Endothelial cell of umbilical vein (primary cell): ENCODE results near the gene NXPH4. TPM values are rescaled to one million over a fixed set of nuclear protein-coding genes. Genes with fewer than 3 reads are reported as not detected.
A peak's percentile ranks its signal among the peaks of the same experiment; 100 is the strongest.

Experiments
- BruUV-seq: library from RNA; stranded (reverse); fragments of 400-500 nt; replicated peaks from 2 replicates; lab custom pipeline; 2021; lab: Mats Ljungman, UMichigan
- CTCF ChIA-PET: fragments of 300-600, 350-600 bp; sonication (Branson Sonifier 250); formaldehyde crosslinking; loops from one replicate; lab custom pipeline; 2021; ENCODE audit warnings: antibody characterized with exemption, inconsistent platforms; lab: Charles Lee
- POLR2A ChIA-PET: fragments of 300-600, 350-600 bp; sonication (Branson Sonifier 250); formaldehyde crosslinking; loops from one replicate; lab custom pipeline; 2021; ENCODE audit warnings: antibody characterized with exemption, inconsistent platforms; lab: Charles Lee
- DNase-seq: peaks from one replicate; pipeline ENCODE4 v3.0.0-alpha.2; 2011; ENCODE audit warnings: low read depth, low spot score
- FAIRE-seq: peaks from 2 replicates; lab custom pipeline; 2011; peaks lifted over from hg19 to GRCh38; lab: Jason Lieb, UNC
- H2AFZ ChIP-seq: 2 replicates; pipeline ENCODE4 v1.6.0; 2012; ENCODE audit warnings: low read depth, low read length, control low read depth, inconsistent platforms
- H3K27ac ChIP-seq: 2 replicates; pipeline ENCODE4 v1.5.1; 2011; ENCODE audit warnings: low read depth, mild to moderate bottlenecking, control low read depth, low read length, moderate library complexity; ENCODE audit not compliant: insufficient read depth
- H3K27me3 ChIP-seq, 2 experiments: 2 replicates each; pipeline versions ENCODE4 v1.6.0 to v1.6.1; 2011; ENCODE audit warnings: low read length in 2 of 2, mixed read lengths in 1 of 2; ENCODE audit not compliant: control insufficient read depth in 2 of 2, insufficient read depth in 2 of 2
- H3K36me3 ChIP-seq, 2 experiments: 2 replicates in 1 of 2; 3 replicates in 1 of 2; pipeline ENCODE4 v1.5.1; 2011; ENCODE audit warnings: low read length in 2 of 2, mild to moderate bottlenecking in 1 of 2, moderate library complexity in 1 of 2; ENCODE audit not compliant: control insufficient read depth in 2 of 2, insufficient read depth in 2 of 2; ENCODE audit errors: extremely low read depth in 1 of 2
- H3K4me1 ChIP-seq: 3 replicates; pipeline ENCODE4 v1.5.1; 2011; ENCODE audit warnings: mild to moderate bottlenecking, low read length; ENCODE audit not compliant: control insufficient read depth, insufficient read depth; ENCODE audit errors: extremely low read depth
- H3K4me2 ChIP-seq: 2 replicates; pipeline ENCODE4 v1.6.1; 2011; ENCODE audit warnings: low read length, control low read depth, mixed read lengths; ENCODE audit not compliant: insufficient read depth
- H3K4me3 ChIP-seq, 3 experiments: fragments of 200-600 bp in 1 of 3; sonication (generic), shearing (Covaris generic) in 1 of 3; replicated peaks in 1 of 3; 2 replicates each; pipeline ENCODE4 v1.5.1; 2011 to 2016; ENCODE audit warnings: control low read depth in 3 of 3, low read length in 3 of 3, mild to moderate bottlenecking in 2 of 3, inconsistent platforms in 1 of 3, low read depth in 1 of 3, moderate library complexity in 1 of 3; ENCODE audit not compliant: insufficient read depth in 1 of 3
- H3K79me2 ChIP-seq: 2 replicates; pipeline ENCODE4 v1.6.0; 2012; ENCODE audit warnings: low read length, inconsistent platforms; ENCODE audit not compliant: control insufficient read depth, insufficient read depth
- H3K9ac ChIP-seq: replicated peaks from 2 replicates; pipeline ENCODE3; 2011; ENCODE audit warnings: low read length, control low read depth; ENCODE audit not compliant: insufficient read depth; ENCODE audit errors: extremely low read depth
- H3K9me1 ChIP-seq: replicated peaks from 3 replicates; pipeline ENCODE4 v1.6.0; 2011; ENCODE audit warnings: mild to moderate bottlenecking, low read length; ENCODE audit not compliant: control insufficient read depth, insufficient read depth; ENCODE audit errors: extremely low read depth
- H3K9me3 ChIP-seq: replicated peaks from 2 replicates; pipeline ENCODE4 v1.5.1; 2012; ENCODE audit warnings: low read length, inconsistent platforms; ENCODE audit not compliant: control insufficient read depth, insufficient read depth
- H4K20me1 ChIP-seq: replicated peaks from 2 replicates; pipeline ENCODE3; 2011; ENCODE audit warnings: mild to moderate bottlenecking, low read length; ENCODE audit not compliant: control insufficient read depth, insufficient read depth; ENCODE audit errors: extremely low read depth
- EZH2 ChIP-seq: IDR thresholded peaks from 2 replicates; pipeline ENCODE4 v1.6.1; 2012; ENCODE audit warnings: borderline replicate concordance, low read depth, mild to moderate bottlenecking, moderate library complexity, low read length, inconsistent platforms; ENCODE audit not compliant: severe bottlenecking
- FOS ChIP-seq: IDR thresholded peaks from 2 replicates; pipeline ENCODE4 v1.6.1; 2011; ENCODE audit warnings: mild to moderate bottlenecking, low read length, moderate library complexity, borderline replicate concordance; ENCODE audit not compliant: insufficient read depth
- GATA2 ChIP-seq: IDR thresholded peaks from 2 replicates; pipeline ENCODE4 v1.7.0; 2011; ENCODE audit warnings: low read depth, mild to moderate bottlenecking, moderate library complexity, mixed read lengths, low read length; ENCODE audit not compliant: insufficient read length, insufficient read depth
- JUN ChIP-seq: IDR thresholded peaks from 2 replicates; pipeline ENCODE4 v1.6.1; 2011; ENCODE audit warnings: borderline replicate concordance, low read depth; ENCODE audit not compliant: insufficient read length, insufficient read depth
- MYC ChIP-seq: IDR thresholded peaks from one replicate; pipeline ENCODE4 v1.6.1; 2011; ENCODE audit warnings: mild to moderate bottlenecking, low read depth, low read length
- POLR2A ChIP-seq: IDR thresholded peaks from 2 replicates; pipeline ENCODE4 v1.6.1; 2012; ENCODE audit warnings: low read depth, mild to moderate bottlenecking, control low read depth, low read length
- POLR2AphosphoS5 ChIP-seq: IDR thresholded peaks from 2 replicates; pipeline ENCODE4 v1.6.1; 2012; ENCODE audit warnings: low read depth, mild to moderate bottlenecking, control low read depth, low read length, moderate library complexity; ENCODE audit not compliant: insufficient read depth
- dilution Hi-C: fragments of 300-500 bp; cut with MboI; formaldehyde crosslinking; loops from one replicate; pipeline ENCODE4 v1.15.0; 2019; ENCODE audit warnings: low sequenced_read_pairs; ENCODE audit not compliant: extremely low pct_ligation_motif_present
- intact Hi-C: fragments of 100-400 bp; cut with micrococcal nuclease; formaldehyde crosslinking; loops from one replicate; pipeline ENCODE4 v1.10.0; 2022
- polyA plus RNA-seq, 4 experiments: library from polyadenylated mRNA; depleted of rRNA in 3 of 4; stranded (reverse) in 3 of 4; unstranded in 1 of 4; fragments of >200 nt; gene quantifications; 2 replicates each; pipeline versions ENCODE4 v1.2.1 to v1.2.3, GENCODE V29; 2011 to 2012; ENCODE audit warnings: missing spikeins in 1 of 4
- total RNA-seq: library from RNA; stranded (reverse); gene quantifications from 2 replicates; pipeline ENCODE4 v1.2.3, GENCODE V29; 2021
- TF ChIP-seq, protein P1 (sequence below): IDR thresholded peaks from 2 replicates; pipeline ENCODE4 v1.6.1; 2011; ENCODE audit not compliant: insufficient read depth, insufficient read length
- TF ChIP-seq, protein P2 (sequence below), 2 donors: IDR thresholded peaks; 1 replicate in 1 of 2; 2 replicates in 1 of 2; pipeline ENCODE4 v1.5.1; 2011; ENCODE audit warnings: low read length in 2 of 2, mild to moderate bottlenecking in 2 of 2, moderate library complexity in 2 of 2, control low read depth in 1 of 2, inconsistent platforms in 1 of 2, low read depth in 1 of 2; ENCODE audit not compliant: insufficient read depth in 1 of 2; ENCODE audit errors: extremely low read depth in 1 of 2

Gene NXPH4
- total and polyA plus RNA-seq, 2 donors (not counting 3 experiments of a cell fraction or from before 2014, with no cell fraction given) = 0.07 TPM; not detected in 1

DNA sequence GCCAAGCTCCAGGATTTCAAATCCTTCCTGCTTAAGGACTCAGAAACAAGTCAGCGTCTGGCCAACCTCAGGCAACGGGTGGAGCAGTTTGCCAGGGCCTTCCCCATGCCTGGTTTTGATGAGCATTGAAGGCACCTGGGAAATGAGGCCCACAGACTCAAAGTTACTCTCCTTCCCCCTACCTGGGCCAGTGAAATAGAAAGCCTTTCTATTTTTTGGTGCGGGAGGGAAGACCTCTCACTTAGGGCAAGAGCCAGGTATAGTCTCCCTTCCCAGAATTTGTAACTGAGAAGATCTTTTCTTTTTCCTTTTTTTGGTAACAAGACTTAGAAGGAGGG is 17.6 kb downstream of the NXPH4 start:
- dilution Hi-C loops (no loop called here), intact Hi-C loops (no loop called here)
- no peaks in the 10 kb centered on the region for H4K20me1 ChIP-seq
- no peak for TF ChIP-seq POLR2A
- TF ChIP-seq, protein P1, sequence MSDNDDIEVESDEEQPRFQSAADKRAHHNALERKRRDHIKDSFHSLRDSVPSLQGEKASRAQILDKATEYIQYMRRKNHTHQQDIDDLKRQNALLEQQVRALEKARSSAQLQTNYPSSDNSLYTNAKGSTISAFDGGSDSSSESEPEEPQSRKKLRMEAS = no peak
- no peak for TF ChIP-seq POLR2AphosphoS5
- TF ChIP-seq, protein P2, sequence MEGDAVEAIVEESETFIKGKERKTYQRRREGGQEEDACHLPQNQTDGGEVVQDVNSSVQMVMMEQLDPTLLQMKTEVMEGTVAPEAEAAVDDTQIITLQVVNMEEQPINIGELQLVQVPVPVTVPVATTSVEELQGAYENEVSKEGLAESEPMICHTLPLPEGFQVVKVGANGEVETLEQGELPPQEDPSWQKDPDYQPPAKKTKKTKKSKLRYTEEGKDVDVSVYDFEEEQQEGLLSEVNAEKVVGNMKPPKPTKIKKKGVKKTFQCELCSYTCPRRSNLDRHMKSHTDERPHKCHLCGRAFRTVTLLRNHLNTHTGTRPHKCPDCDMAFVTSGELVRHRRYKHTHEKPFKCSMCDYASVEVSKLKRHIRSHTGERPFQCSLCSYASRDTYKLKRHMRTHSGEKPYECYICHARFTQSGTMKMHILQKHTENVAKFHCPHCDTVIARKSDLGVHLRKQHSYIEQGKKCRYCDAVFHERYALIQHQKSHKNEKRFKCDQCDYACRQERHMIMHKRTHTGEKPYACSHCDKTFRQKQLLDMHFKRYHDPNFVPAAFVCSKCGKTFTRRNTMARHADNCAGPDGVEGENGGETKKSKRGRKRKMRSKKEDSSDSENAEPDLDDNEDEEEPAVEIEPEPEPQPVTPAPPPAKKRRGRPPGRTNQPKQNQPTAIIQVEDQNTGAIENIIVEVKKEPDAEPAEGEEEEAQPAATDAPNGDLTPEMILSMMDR (IDR thresholded peaks at IDR 0.05; ENCODE audit: extremely low read depth in 1 of 2, insufficient read depth in 1 of 2, low read depth in 1 of 2, low read length in 2 of 2) = no peak
- no peak for TF ChIP-seq JUN
- TF ChIP-seq FOS = no peak
- TF ChIP-seq EZH2 = no peak
- no peak for TF ChIP-seq GATA2
- no peak for TF ChIP-seq MYC
- CTCF ChIA-PET = interaction anchor here (1.1 to 1.9 kb wide), 2 partner anchors 8 to 21 kb away, joined by 6 to 7 read pairs; no protein-coding TSS in a partner anchor
- no peak overlapping the region for H3K9ac ChIP-seq
- no peak overlapping the region for H3K4me3 ChIP-seq
- TSS peak; percentile 2 for BruUV-seq
- H2AFZ ChIP-seq = no peak overlapping the region
- H3K27ac ChIP-seq = no peak overlapping the region
- H3K9me1 ChIP-seq = no peaks in the 10 kb centered on the region
- POLR2A ChIA-PET = no interaction called here
- H3K4me2 ChIP-seq = no peak overlapping the region
- DNase-seq (no peak), FAIRE-seq (no peak)
- H3K27me3 ChIP-seq = peaks cover 24 to 26% of the 10 kb centered on the region in 2 experiments
- H3K79me2 ChIP-seq = peaks cover 23% of the 10 kb centered on the region
- no peaks in the 10 kb centered on the region for H3K9me3 ChIP-seq
- H3K36me3 ChIP-seq = peaks cover 3 to 27% of the 10 kb centered on the region in 2 experiments
- H3K4me1 ChIP-seq = peaks cover 22% of the 10 kb centered on the region
